ENCODE results near the gene AKAP7.
"Not testable (repeated sequence)": the region's sequence is repeated elsewhere in the genome, so short reads cannot be mapped to it uniquely, and the experiment has no call there.

Gene AKAP7

DNA sequence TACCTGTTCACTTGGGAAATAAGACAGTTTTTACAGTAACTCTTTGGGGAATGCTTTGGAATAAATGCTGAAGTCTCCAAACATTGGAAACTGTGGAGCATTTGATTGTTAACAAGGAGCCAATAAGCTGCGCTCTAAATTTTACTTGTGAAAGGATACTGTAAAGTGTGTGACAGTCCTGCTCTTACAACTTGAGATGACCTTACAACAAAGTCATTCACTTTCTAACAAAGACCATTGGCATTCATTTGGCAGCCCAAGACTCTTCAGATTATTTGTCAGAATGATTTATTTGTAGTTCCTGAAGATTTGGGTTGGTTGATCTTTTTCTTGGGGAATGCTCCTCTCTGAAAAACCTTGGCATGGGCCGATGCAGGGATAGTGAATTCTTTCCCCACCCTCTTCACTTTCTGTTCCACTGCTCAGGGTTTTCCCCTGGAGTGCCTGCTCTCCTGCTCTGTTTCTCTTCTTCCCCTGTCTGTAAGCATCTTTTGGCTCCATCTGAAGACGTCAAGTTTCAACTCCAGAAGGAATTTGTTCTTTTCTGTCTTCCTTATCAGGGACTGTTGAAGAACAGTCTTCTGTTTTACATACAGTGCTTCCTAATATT is 116.4 kb downstream of the AKAP7 start:
- DNase-seq (ENCODE audit: low read depth, low spot score), result no peak

DNA sequence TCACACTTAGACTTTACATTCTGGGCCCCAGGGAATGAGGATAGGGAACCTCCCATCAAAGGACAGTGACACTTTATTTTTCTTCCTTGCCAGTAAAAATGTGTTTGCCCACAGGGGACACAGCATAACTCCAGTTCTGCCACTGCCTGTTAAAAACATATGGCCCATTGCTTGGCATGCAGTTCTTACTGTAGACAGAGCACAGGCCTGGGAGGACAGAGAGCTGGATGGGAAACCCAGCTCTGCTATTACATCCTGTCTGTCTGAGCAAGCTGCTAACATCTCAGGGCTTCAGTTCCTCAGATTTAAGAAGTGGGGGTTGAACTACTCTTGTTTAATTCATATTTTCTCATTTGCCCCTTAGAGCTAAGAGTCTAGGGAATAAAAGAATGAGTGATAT is 120.2 kb downstream of the AKAP7 start:
- DNase-seq (ENCODE audit: low read depth, low spot score), result no peak

DNA sequence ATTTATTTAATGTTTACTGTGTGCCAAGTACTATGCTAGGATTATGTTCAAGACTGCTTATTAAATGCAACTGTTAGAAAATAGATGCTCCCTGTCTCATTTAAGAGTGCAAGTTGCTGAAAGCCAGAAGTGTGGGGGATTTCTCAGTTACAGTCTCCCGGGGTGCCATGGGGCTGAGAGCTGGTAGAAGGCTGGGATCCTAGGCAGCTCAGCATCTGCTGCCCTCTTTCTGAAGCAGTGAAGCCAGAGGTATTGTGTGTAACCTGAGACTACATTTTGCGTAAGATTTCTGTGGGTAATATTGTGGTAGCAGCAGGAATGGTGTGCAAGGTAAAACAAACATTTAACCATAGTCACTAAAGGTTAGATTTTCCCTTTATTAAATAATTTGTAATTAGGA is 120.6 kb downstream of the AKAP7 start:
- DNase-seq (ENCODE audit: low read depth, low spot score), result no peak

DNA sequence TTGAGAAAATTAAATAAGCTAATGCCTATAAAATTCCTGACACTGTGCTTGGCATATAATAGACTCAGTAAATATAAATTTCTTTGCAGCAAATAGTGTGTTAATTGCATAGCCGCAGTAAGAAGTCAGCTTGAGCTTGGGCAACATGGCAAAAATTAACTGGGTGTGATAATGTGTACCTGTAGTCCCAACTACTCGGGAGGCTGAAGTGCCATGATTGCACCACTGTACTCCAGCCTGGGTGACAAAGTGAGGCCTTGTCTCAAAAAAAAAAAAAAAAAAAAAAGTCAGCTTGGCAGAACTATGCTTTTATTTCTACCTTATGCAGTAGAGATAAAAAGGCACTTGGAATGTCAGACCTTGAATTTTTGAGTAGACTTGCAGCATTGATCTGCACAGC is 121.8 kb downstream of the AKAP7 start:
- DNase-seq (ENCODE audit: low read depth, low spot score), result no peak

DNA sequence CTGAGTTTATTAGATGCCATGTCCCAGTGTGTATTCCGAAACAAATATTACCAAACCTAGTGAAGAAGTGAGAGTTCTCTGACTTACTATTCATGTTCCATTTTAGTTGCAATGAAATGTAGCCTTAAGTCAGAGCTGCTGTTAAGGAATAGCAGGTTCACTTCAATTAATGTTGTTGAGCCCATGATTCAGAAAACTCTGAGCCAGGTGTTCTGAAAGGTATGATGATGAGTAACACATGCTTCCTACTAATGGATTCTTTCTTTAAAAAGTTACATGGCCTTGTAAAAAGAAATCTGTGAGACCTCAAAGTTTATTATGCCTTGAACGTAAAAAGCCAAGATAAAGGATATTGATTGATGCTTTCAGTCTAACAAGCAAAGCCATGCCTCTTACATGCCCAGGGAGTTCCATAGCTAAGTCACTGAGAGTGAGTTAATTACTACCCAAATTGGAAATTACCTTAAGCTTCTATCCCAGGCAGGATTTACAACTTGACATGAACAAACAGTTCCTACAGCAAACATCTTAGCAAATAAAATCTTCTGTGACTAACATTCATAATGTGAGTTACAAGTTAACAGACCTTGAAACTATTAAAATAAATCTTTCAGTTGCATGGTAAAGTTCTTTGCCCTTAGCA is 122.9 kb downstream of the AKAP7 start:
- DNase-seq (ENCODE audit: low read depth, low spot score), result no peak

DNA sequence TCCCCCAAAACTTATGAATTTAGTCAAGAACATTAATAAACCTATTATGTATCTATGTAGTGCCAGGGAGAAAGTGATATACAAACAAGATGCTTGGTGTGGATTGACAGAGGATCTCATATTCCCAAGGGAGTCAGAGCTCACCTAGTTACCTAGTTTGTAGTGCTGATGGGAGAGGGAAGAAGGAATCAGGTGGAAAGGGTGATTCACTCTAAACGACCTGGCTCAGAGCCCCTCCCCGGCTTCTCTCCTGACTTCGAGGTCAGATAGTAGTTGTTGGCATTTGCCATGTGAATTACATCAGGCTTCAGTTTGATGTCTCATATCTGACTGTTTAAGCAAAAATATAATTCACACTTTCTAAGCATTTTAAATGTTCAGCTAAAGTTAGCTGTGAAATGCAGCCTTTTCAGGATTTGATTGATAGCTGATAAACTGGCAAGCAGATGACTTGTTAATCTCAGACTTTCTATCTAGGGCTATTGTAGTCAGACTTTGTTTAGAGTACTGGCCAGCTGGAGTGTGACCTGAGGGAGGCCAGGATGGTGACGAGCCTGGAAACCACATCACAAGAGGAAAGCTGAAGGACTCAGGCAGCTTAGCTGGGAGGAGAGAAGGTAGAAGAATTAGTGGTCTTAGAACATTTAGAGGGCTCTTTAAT is 123.7 kb downstream of the AKAP7 start:
- DNase-seq (ENCODE audit: low read depth, low spot score), result no peak

DNA sequence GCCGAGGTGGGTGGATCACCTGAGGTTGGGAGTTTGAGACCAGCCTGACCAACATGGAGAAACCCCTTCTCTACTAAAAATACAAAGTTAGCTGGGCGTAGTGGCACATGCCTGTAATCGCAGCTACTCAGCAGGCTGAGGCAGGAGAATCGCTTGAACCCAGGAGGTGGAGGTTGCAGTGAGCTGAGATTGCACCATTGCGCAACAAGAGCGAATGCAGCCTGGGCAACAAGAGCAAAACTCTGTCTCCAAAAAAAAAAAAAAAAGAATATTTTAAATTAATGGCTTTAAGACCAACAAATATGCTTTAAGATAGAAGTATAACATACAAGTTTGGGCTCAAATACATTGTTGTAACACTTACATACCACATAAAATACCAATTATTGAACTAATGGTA is 125.7 kb downstream of the AKAP7 start:
- not testable (repeated sequence) for DNase-seq (ENCODE audit: low read depth, low spot score)

DNA sequence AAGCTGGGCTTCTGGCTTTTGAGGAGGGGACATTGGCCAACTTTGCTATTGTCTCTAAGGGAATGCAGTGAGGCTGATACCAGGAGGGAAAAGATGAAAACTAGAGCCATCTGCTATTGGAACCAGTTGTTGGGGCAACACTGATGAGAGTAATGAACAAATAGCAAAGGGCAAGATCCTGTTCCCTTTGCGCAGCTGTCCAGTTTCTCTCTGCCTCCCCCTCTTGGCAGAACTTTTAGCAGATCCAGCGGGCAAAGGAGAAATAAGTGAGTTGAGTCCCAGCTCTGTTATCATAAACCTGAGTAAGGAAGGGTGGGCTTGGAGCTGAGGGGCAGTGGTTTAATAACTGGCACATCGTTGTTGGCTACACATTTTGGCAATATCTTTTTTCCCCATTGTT is 126.8 kb downstream of the AKAP7 start:
- no peak for DNase-seq (ENCODE audit: low read depth, low spot score)

DNA sequence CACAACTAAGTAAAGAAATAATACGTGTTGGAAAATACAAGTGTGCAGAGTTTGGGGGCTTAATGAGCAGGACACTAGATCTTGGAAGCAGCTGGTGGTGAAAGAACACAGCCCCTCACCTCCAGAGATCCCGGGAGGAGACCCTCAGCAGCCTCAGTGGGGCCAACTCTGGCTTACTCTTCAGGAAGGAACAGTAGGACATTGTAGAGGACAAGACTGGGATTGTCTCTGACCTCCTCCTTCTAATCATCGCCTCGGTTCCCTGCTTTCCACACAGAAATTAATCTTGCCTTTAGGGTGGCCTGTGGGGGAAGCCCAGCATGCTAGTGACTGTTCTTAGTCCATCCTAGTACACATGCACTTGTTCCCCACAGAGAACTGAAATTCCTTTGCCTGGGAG is 130.7 kb downstream of the AKAP7 start:
- no peak for DNase-seq (ENCODE audit: low read depth, low spot score)

DNA sequence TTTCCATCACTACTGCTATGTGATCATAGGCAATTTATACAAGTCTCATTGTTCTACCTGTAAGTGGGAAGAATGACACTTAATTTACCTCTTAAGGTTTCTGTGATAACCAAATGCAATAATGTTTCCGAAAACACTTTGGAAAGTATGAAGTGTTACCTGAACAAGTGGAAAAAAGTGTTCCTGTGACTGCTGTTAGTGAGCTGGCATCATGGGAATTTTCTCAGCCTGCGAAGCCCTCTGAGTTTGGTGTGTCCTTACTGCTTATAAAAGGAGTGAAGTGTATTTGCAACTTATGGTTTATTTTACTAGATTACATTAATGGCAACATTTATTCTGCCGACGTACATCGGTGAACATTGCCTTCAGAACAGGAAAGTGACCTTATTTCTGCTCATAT is 133.0 kb downstream of the AKAP7 start:
- no peak for DNase-seq (ENCODE audit: low read depth, low spot score)

DNA sequence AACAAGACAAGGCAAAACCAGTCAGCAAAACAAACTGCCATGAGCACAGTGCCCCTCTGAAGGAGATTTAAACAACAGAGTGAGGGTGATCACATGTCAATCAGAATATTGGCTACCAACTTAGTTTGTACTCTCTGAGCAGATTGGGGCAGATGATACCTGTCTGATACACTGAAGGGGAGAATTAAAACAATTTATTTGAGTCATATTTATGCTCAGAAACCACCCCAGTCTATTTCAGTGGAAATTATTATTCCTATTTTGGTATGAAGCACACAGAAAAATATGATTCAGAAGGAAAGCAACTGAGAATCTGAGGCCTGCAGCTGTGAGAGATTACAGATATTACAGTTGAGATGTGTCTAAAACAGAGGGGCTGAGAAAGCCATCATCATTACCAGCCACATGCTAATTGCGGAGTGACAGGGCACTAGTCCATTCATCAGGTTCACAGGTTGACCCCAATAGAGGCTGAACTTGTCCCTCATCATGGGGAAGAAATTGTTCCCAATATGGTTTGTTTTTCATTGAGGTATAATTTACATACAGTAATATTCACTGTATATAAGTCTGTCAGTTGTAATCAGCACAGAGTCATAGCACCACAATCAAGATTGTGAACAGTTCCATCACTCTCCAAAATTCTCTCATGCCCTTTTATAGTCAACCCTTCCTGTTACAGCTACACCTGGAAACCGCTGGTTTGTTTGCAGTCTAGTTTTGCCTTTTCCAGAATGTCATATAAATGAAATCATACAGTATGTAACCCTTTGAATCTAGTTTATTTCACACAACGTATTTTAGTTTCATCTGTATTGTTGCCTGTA is 134.5 kb downstream of the AKAP7 start:
- no peak for DNase-seq (ENCODE audit: low read depth, low spot score)

DNA sequence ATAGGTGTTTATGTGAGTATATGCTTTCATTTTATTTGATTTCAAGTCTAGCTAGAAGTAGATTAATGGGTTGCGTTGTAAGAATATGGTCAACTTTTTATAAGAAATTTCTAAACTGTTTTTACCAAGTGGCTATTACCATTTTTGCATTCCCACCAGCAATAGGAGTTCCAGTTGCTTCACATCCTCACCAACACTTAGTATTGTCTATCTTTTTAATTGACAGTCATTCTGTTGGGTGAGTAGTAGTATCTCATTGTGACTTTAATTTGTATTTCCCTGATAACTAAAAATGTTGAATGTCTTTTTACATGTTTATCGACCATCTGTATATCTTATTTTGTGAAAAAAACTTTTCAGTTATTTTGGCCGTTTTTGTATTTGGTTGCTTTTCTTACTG is 135.3 kb downstream of the AKAP7 start:
- DNase-seq (ENCODE audit: low read depth, low spot score), result no peak

DNA sequence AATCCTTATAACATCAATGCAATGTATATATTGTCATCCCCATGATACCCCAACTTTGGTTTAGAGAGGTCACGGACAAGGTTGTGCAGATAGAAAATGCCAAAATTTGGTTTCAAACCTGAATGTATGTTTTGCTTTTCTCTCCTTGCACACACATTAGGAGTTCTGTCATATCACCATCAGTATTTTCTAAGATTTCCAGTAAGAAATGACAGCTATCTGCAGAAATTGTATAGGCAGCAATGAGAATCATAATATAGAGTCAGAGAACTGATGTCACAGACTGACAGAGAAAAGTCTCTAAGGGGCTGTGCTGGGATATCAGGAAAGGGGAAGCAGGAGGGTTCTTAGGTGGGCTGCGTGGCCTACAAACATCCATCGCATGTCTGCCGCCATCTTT is 140.0 kb downstream of the AKAP7 start:
- DNase-seq (ENCODE audit: low read depth, low spot score), result no peak

DNA sequence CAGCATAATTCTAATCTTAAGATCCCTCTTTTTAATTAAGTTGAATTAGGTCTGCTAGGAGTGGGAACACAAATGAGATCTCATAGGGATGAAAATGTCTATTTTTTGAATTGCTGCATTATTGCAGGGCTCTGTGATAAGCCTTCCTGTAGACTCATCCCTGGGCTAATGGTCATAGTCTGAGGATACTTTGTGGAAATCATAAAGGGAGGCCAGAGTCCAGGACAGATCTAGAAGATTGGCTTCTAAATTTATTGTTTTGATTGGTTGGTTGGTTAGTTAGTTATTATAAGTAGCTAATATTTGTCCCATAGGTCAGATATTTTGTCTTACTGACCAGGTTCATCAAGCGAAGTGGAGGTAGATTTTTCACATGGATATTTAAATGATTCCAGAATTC is 142.3 kb downstream of the AKAP7 start:
- no peak for DNase-seq (ENCODE audit: low read depth, low spot score)

DNA sequence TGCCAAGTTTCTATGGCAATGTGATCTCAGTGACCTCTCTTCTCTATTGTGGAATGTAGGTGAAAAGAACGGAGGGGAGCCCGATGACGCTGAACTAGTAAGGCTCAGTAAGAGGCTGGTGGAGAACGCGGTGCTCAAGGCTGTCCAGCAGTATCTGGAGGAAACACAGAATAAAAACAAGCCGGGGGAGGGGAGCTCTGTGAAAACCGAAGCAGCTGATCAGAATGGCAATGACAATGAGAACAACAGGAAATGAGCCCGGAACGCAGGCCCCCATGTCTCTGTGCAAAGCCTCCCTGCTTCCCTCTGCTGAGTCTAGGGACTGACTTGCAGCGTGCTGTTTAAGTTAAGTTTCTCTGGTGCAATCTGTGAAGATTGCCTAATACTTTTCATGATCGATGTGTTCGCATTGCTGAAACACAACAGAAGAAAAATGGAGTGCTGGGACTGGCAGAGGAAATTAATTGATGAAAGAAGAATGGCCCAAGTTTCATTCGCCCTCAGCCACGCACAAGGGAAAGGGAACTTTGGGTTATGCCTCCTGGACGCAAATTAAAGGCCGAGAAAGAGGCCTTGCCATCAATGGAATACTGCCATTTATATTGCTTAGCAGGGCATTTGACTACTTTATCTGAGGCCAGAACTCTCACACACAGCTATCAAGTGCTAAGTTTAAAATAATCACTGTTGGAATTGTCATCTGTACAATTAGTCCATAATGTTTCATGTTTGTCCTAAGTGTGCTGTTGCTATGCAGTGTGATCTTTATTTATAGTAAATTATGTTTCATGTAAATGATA is 146.4 kb downstream of the AKAP7 start:
- DNase-seq (ENCODE audit: low read depth, low spot score), result peak; percentile 37

DNA sequence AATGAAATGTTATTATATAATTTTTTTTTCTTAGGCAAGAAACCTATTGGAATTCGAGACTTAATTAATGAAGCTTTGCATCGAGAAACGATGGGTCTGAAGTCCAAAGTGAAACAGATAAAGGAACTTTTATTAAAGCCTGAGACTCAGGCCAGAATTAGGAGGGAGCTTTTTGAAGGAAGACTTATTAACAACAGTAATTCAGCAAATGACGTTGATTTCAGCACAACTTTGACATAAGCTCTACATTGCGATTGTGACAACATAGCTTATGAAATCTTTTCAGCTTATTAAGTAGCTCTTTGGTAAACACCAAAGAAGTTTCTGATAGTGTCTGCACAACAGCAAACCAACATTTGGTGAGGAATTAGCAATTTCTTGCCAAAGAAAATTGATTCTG is 147.1 kb downstream of the AKAP7 start:
- no peak for DNase-seq (ENCODE audit: low read depth, low spot score)

DNA sequence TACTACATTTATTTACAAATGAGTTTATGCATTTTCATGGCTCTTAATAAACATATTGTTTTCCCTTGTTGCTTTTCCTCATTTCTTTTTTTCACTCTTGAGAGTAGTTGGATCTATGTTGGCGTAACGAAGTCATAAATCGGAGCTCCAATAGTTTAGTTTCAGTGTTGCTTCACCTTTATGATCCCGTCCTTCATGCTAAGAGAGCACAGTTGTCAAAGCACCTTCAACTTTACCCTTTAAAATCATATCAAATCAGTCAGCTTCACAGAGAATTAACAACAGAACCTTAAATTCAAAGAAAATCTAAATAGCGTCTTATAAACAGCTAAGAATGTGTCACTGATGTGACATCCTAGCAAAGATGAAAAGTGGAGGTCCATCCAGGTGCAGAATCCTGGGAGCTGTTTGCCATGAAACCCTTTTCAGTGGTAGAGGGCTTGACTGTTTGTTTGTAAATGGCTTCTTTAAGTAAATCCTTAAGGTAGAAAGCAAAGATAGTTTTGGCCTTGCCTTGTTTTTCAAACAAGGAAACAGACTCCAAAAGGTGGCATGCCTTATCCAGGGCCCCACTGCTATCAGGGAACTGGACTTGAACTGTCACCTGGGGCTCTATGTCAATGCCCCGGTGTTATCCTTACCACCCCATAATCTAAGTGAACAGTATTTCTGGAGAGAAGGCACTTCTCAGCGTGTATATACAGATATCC is 148.4 kb downstream of the AKAP7 start:
- no peak for DNase-seq (ENCODE audit: low read depth, low spot score)

DNA sequence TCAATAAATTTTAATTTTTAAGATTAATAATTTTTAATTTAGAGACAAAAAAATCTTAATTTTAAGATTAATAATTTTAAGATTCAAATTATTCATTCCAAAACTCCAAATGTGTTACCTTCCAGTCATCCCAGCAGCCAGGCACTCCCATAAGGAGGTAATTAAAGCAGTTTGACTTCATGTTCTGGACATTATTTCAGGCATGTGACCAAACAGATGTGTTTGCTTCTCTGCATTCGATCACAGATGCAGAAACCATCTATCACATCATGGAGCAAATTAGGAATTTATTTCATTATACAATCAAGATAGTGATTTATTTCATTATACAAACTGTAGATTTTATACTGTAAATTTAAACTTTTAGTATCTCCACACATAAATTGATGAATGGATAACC is 150.3 kb downstream of the AKAP7 start:
- no peak for DNase-seq (ENCODE audit: low read depth, low spot score)

DNA sequence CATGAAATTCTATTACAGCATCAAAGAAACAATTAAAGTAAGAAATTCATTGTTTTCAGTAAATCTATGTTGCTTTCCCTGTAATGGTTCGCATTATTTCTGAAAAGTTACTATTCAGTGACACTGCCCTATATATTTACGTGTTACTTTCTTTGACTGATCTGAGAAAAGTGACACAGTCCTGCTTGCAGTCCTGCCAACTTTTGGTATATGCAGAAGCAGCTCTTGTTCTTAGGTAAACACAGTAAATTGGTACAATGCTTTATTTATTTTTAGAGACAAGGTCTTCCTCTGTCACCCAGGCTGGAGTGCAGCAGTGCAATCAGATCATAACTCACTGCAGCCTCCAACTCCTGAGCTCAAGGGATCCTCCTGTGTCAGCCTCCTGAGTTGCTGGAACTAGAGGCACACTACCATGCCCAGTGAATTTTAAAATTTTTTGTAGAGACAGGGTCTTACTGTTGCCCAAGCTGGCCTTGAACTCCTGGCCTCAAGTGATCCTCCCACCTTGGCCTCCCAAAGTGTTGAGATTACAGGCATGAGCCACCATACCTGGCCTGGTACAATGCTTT is 151.3 kb downstream of the AKAP7 start:
- DNase-seq (ENCODE audit: low read depth, low spot score), result no peak

DNA sequence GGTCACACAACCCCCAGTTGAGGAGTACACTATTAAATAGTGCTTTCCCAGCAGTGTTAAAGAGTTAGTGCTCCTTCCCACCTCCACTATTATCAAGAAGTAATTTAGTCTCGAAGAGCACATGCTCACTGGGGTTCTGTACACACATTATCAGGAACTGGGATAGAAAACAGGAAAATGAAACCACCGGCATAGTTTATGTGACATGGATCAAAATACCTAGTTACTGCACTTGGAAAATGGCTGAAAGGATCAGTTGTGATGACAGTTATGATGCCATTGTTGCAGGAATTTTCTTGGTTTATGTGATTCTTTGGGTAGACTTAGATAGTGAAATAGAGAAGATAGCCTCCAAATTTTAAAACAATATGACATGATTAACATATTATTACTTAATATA is 152.9 kb downstream of the AKAP7 start:
- DNase-seq (ENCODE audit: low read depth, low spot score), result no peak

DNA sequence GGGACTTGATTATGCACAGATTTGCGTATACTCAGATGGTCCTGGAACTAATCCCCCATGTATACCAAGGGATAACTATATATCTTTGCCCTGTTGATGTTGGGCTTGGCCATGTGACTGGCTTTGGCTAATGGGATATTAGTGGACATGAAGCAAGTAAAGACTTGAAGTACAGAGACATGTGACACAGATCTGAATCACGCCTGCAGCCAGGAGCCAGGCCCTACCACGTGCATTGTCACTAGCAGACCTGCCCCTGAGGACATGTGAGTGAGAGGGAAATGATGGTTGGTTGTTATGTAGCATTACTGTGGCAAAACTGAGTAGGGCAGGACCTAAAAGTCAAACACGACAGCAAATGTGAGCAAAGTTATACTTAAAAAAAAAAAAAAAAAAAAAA is 155.7 kb downstream of the AKAP7 start:
- no peak for DNase-seq (ENCODE audit: low read depth, low spot score)

Measured in activated CD4-positive, CD25-positive, alpha-beta regulatory T cell treated with anti-CD3 and anti-CD28 coated beads, Interleukin-2, amount 50 U/mL, for 16 hours (primary cell).